Vagina (tissue), 2 donors: ENCODE results near the gene CISD1. TPM values are rescaled to one million over a fixed set of nuclear protein-coding genes. Genes with fewer than 3 reads are reported as not detected.

Source experiments
- DNase-seq, 2 donors: peaks; one replicate each; pipeline ENCODE4 v3.0.0-alpha.2; 2017; ENCODE audit errors: extremely low spot score in 2 of 2
- H3K27ac ChIP-seq: fragments of 200-600 bp; sonication (generic); one replicate; pipeline ENCODE4 v1.5.1; 2019
- H3K27me3 ChIP-seq: fragments of 200-600 bp; sonication (generic); one replicate; pipeline ENCODE4 v1.5.1; 2019
- H3K36me3 ChIP-seq, 2 donors: fragments of 200-600 bp; sonication (generic); one replicate each; pipeline ENCODE4 v1.5.1; 2017 to 2019
- H3K4me1 ChIP-seq: fragments of 200-600 bp; sonication (generic); one replicate; pipeline ENCODE4 v1.5.1; 2019
- H3K4me3 ChIP-seq, 2 donors: fragments of 200-600 bp; sonication (generic); 1 replicate in 1 of 2; 2 replicates in 1 of 2; pipeline ENCODE4 v1.5.1; 2016 to 2019
- H3K9me3 ChIP-seq: fragments of 200-600 bp; sonication (generic); one replicate; pipeline ENCODE4 v1.5.1; 2019
- CTCF ChIP-seq, 3 experiments: fragments of 450-650 bp in 2 of 3; fragments of 200-600 bp in 1 of 3; sonication (generic) in 1 of 3; IDR thresholded peaks; one replicate each; pipeline ENCODE4 v1.5.1; 2017 to 2019; ENCODE audit warnings: antibody characterized with exemption in 3 of 3, mild to moderate bottlenecking in 2 of 3, moderate library complexity in 2 of 3
- POLR2A ChIP-seq, 2 donors: fragments of 450-650 bp; IDR thresholded peaks; one replicate each; pipeline ENCODE4 v1.6.1; 2017; ENCODE audit warnings: antibody characterized with exemption in 2 of 2, mild to moderate bottlenecking in 2 of 2, moderate library complexity in 2 of 2
- POLR2AphosphoS5 ChIP-seq, 2 donors: sonication (generic); formaldehyde crosslinking; IDR thresholded peaks; one replicate each; pipeline ENCODE4 v1.9.0; 2017; ENCODE audit warnings: antibody characterized with exemption in 2 of 2, mild to moderate bottlenecking in 2 of 2, low read depth in 1 of 2; ENCODE audit not compliant: insufficient read depth in 1 of 2
- intact Hi-C: fragments of 100-400 bp; cut with DNase I; formaldehyde crosslinking; loops from one replicate; pipeline ENCODE4 v1.15.1; 2023
- total RNA-seq: library from RNA; depleted of rRNA; stranded (reverse); fragments of >200 nt; gene quantifications from one replicate; pipeline ENCODE4 v1.2.3, GENCODE V29; 2016

CISD1 gene
- total RNA-seq, 1 donor from 2014 or later, result 16.0 TPM

- no peak for DNase-seq
- intact Hi-C loops, result no loop called here
- no peak overlapping the region for H3K27ac ChIP-seq
- no peaks in the 10 kb centered on the region for H3K27me3 ChIP-seq
- no peaks in the 10 kb centered on the region for H3K4me1 ChIP-seq
- no peak overlapping the region for H3K4me3 ChIP-seq
- H3K36me3 ChIP-seq, result no peaks in the 10 kb centered on the region
- TF ChIP-seq CTCF (IDR thresholded peaks at IDR 0.05) (no peak), POLR2A (IDR thresholded peaks at IDR 0.05) (no peak), POLR2AphosphoS5 (IDR thresholded peaks at IDR 0.05; ENCODE audit: insufficient read depth in 1 of 2, low read depth in 1 of 2) (no peak)
- no peaks in the 10 kb centered on the region for H3K9me3 ChIP-seq
Measured at GRCh38 chr10:58316874-58317273, 47.9 kb downstream of the CISD1 start.

- DNase-seq, result no peak
Measured at GRCh38 chr10:58318346-58318745, 49.4 kb downstream of the CISD1 start.

GRCh38 chr10:58319599-58319998 lies 50.6 kb downstream of the CISD1 start:
- Histone ChIP-seq H3K27ac (no peak overlapping the region), H3K27me3 (no peaks in the 10 kb centered on the region)
- intact Hi-C loops, result no loop called here

More at GRCh38 chr10:58318346-58318745, 49.4 kb downstream of the CISD1 start:
- Histone ChIP-seq H3K4me1 (no peaks in the 10 kb centered on the region), H3K9me3 (no peaks in the 10 kb centered on the region), H3K27me3 (no peaks in the 10 kb centered on the region), H3K36me3 (no peaks in the 10 kb centered on the region), H3K27ac (no peak overlapping the region), H3K4me3 (no peak overlapping the region)
- TF ChIP-seq CTCF (IDR thresholded peaks at IDR 0.05) (no peak), POLR2AphosphoS5 (IDR thresholded peaks at IDR 0.05; ENCODE audit: insufficient read depth in 1 of 2, low read depth in 1 of 2) (no peak), POLR2A (IDR thresholded peaks at IDR 0.05) (no peak)
- intact Hi-C loops, result no loop called here

GRCh38 chr10:58320351-58321049 lies 51.5 kb downstream of the CISD1 start:
- Histone ChIP-seq H3K4me1 (no peaks in the 10 kb centered on the region), H3K27ac (no peak overlapping the region), H3K36me3 (no peaks in the 10 kb centered on the region), H3K9me3 (no peaks in the 10 kb centered on the region), H3K4me3 (no peak overlapping the region), H3K27me3 (no peaks in the 10 kb centered on the region)
- DNase-seq, result no peak
- TF ChIP-seq POLR2A (IDR thresholded peaks at IDR 0.05) (no peak), CTCF (IDR thresholded peaks at IDR 0.05) (no peak), POLR2AphosphoS5 (IDR thresholded peaks at IDR 0.05; ENCODE audit: insufficient read depth in 1 of 2, low read depth in 1 of 2) (no peak)
- intact Hi-C loops, result no loop called here

More at GRCh38 chr10:58319599-58319998, 50.6 kb downstream of the CISD1 start:
- TF ChIP-seq CTCF (IDR thresholded peaks at IDR 0.05) (no peak), POLR2A (IDR thresholded peaks at IDR 0.05) (no peak), POLR2AphosphoS5 (IDR thresholded peaks at IDR 0.05; ENCODE audit: insufficient read depth in 1 of 2, low read depth in 1 of 2) (no peak)
- no peaks in the 10 kb centered on the region for H3K36me3 ChIP-seq
- H3K4me3 ChIP-seq, result no peak overlapping the region
- H3K4me1 ChIP-seq, result no peaks in the 10 kb centered on the region
- H3K9me3 ChIP-seq, result no peaks in the 10 kb centered on the region
- no peak for DNase-seq

DNA sequence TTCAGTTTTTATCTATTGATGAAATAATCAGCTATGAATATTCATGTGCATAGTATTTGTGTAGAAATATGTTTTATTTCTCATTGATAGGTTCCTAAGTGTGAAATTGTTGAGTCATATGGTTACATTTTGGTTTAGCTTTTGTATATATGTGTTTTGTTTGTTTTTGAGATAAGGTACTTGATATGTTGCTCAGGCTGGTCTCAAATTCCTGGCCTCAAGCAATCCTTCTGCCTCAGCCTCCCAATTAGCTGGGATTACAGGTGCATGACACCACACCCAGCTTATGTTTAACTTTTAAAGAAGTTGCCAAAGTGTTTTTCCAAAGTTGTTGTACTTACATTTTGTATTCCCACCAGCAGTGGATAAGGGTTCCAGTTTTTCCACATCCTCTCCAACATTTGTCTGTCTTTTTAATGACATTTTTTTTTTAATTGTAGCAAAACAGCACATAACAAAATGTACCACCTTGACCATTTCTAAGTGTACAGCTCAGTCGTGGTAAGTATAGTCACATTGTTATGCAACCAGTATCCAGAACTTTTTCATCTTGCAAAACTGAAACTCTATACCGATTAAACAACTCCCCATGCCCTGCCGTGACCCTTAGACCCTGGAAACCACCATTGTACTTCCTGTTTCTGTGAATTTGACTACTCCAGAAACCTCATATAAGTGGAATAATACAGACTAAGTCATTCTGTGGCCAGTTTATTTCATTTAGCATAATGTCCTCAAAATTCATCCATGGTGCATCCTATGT lies 53.3 kb downstream of the CISD1 start:
- no peaks in the 10 kb centered on the region for H3K9me3 ChIP-seq
- TF ChIP-seq CTCF (IDR thresholded peaks at IDR 0.05), result no peak
- TF ChIP-seq POLR2A (IDR thresholded peaks at IDR 0.05), result no peak
- no peak for TF ChIP-seq POLR2AphosphoS5 (IDR thresholded peaks at IDR 0.05; ENCODE audit: insufficient read depth in 1 of 2, low read depth in 1 of 2)
- H3K27me3 ChIP-seq, result no peaks in the 10 kb centered on the region
- H3K36me3 ChIP-seq, result no peaks in the 10 kb centered on the region
- H3K4me1 ChIP-seq, result no peaks in the 10 kb centered on the region
- DNase-seq, result no peak
- intact Hi-C loops, result no loop called here
- no peak overlapping the region for H3K27ac ChIP-seq
- H3K4me3 ChIP-seq, result no peak overlapping the region
